HepG2 (cell line): ENCODE measurements around the gene GDE1. TPM values are rescaled to one million over a fixed set of nuclear protein-coding genes. Genes with fewer than 3 reads are reported as not detected.

ENCODE experiments used
- AHDC1 ChIP-seq: sonication (generic); formaldehyde crosslinking; IDR thresholded peaks from 2 replicates; pipeline ENCODE4 v1.5.1; 2020; ENCODE audit warnings: mild to moderate bottlenecking, missing genetic modification reagents, borderline replicate concordance
- FUBP1 ChIP-seq: sonication (generic); formaldehyde crosslinking; IDR thresholded peaks from 2 replicates; pipeline ENCODE4 v1.5.1; 2020; ENCODE audit warnings: missing genetic modification reagents, mild to moderate bottlenecking, borderline replicate concordance
- IRF2 ChIP-seq: IDR thresholded peaks from 2 replicates; pipeline ENCODE4 v1.6.1; 2018; ENCODE audit warnings: missing genetic modification reagents, missing compliant biosample characterization
- KAT2B ChIP-seq: fragments of 150-350 bp; IDR thresholded peaks from 2 replicates; pipeline ENCODE4 v1.6.1; 2014; ENCODE audit warnings: low read depth, low read length, borderline replicate concordance
- KAT7 ChIP-seq: IDR thresholded peaks from 2 replicates; pipeline ENCODE4 v1.6.1; 2018; ENCODE audit warnings: borderline replicate concordance, missing compliant biosample characterization
- PBX3 ChIP-seq: sonication (generic); formaldehyde crosslinking; IDR thresholded peaks from 2 replicates; pipeline ENCODE4 v1.8.1; 2023; ENCODE audit warnings: missing genetic modification reagents, inconsistent platforms, borderline replicate concordance
- SP140L ChIP-seq: sonication (generic); formaldehyde crosslinking; IDR thresholded peaks from 2 replicates; pipeline ENCODE4 v1.4.0; 2020; ENCODE audit warnings: missing genetic modification reagents, borderline replicate concordance
- TBX2 ChIP-seq: sonication (generic); formaldehyde crosslinking; IDR thresholded peaks from 2 replicates; pipeline ENCODE4 v1.5.0; 2020; ENCODE audit warnings: missing genetic modification reagents, mild to moderate bottlenecking, borderline replicate concordance
- polyA plus RNA-seq, 8 experiments: library from polyadenylated mRNA; depleted of rRNA in 3 of 8; stranded (reverse) in 7 of 8; unstranded in 1 of 8; fragments of >200 nt; fragmentation: Illumina TruSeq in 4 of 8; extraction: Trizol in 4 of 8; gene quantifications; 2 replicates each; pipeline versions ENCODE4 v1.2.1 to v1.2.3, GENCODE V29; 2011 to 2016; ENCODE audit warnings: low read depth in 4 of 8, missing spikeins in 1 of 8, mixed read lengths in 1 of 8; ENCODE audit not compliant: insufficient read depth in 1 of 8
- total RNA-seq, 5 experiments: library from RNA; depleted of rRNA; stranded (reverse); fragments of >200 nt; fragmentation: Illumina TruSeq; extraction: Trizol; gene quantifications; 2 replicates each; pipeline ENCODE4 v1.2.3, GENCODE V29; 2016; ENCODE audit warnings: low read depth in 1 of 5
- TF ChIP-seq, protein P1 (sequence below): sonication (generic); formaldehyde crosslinking; IDR thresholded peaks from 2 replicates; pipeline ENCODE4 v1.4.0; 2020; ENCODE audit warnings: missing genetic modification reagents
- TF ChIP-seq, protein P2 (sequence below): sonication (generic); formaldehyde crosslinking; IDR thresholded peaks from 2 replicates; pipeline ENCODE4 v1.4.0; 2020; ENCODE audit warnings: missing genetic modification reagents, borderline replicate concordance

GDE1 gene
- total and polyA plus RNA-seq, 2 of the 13 experiments (the other 11 are each of a cell fraction or from before 2014, with no cell fraction given) = 35.9 to 59.0 TPM

- TF ChIP-seq, protein P1, sequence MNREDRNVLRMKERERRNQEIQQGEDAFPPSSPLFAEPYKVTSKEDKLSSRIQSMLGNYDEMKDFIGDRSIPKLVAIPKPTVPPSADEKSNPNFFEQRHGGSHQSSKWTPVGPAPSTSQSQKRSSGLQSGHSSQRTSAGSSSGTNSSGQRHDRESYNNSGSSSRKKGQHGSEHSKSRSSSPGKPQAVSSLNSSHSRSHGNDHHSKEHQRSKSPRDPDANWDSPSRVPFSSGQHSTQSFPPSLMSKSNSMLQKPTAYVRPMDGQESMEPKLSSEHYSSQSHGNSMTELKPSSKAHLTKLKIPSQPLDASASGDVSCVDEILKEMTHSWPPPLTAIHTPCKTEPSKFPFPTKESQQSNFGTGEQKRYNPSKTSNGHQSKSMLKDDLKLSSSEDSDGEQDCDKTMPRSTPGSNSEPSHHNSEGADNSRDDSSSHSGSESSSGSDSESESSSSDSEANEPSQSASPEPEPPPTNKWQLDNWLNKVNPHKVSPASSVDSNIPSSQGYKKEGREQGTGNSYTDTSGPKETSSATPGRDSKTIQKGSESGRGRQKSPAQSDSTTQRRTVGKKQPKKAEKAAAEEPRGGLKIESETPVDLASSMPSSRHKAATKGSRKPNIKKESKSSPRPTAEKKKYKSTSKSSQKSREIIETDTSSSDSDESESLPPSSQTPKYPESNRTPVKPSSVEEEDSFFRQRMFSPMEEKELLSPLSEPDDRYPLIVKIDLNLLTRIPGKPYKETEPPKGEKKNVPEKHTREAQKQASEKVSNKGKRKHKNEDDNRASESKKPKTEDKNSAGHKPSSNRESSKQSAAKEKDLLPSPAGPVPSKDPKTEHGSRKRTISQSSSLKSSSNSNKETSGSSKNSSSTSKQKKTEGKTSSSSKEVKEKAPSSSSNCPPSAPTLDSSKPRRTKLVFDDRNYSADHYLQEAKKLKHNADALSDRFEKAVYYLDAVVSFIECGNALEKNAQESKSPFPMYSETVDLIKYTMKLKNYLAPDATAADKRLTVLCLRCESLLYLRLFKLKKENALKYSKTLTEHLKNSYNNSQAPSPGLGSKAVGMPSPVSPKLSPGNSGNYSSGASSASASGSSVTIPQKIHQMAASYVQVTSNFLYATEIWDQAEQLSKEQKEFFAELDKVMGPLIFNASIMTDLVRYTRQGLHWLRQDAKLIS = no peak
- TF ChIP-seq PBX3 (CRISPR knock-in tag) (no peak), AHDC1 (CRISPR knock-in tag) (peak; percentile 99), IRF2 (CRISPR knock-in tag) (peak; percentile 92), KAT7 (CRISPR knock-in tag) (peak; percentile 86; the same call in 1 of the 2 replicates), SP140L (CRISPR knock-in tag) (no peak), KAT2B (no peak), FUBP1 (CRISPR knock-in tag) (no peak), TBX2 (CRISPR knock-in tag) (peak; percentile 92)
- TF ChIP-seq, protein P2, sequence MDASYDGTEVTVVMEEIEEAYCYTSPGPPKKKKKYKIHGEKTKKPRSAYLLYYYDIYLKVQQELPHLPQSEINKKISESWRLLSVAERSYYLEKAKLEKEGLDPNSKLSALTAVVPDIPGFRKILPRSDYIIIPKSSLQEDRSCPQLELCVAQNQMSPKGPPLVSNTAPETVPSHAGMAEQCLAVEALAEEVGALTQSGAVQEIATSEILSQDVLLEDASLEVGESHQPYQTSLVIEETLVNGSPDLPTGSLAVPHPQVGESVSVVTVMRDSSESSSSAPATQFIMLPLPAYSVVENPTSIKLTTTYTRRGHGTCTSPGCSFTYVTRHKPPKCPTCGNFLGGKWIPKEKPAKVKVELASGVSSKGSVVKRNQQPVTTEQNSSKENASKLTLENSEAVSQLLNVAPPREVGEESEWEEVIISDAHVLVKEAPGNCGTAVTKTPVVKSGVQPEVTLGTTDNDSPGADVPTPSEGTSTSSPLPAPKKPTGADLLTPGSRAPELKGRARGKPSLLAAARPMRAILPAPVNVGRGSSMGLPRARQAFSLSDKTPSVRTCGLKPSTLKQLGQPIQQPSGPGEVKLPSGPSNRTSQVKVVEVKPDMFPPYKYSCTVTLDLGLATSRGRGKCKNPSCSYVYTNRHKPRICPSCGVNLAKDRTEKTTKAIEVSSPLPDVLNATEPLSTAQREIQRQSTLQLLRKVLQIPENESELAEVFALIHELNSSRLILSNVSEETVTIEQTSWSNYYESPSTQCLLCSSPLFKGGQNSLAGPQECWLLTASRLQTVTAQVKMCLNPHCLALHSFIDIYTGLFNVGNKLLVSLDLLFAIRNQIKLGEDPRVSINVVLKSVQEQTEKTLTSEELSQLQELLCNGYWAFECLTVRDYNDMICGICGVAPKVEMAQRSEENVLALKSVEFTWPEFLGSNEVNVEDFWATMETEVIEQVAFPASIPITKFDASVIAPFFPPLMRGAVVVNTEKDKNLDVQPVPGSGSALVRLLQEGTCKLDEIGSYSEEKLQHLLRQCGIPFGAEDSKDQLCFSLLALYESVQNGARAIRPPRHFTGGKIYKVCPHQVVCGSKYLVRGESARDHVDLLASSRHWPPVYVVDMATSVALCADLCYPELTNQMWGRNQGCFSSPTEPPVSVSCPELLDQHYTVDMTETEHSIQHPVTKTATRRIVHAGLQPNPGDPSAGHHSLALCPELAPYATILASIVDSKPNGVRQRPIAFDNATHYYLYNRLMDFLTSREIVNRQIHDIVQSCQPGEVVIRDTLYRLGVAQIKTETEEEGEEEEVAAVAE (CRISPR knock-in tag) = peak; percentile 65; the same call in 1 of the 2 replicates
These were observed 20.4 kb upstream of the GDE1 start (continued) for GRCh38 chr16:19542138-19542821.
